DMS53 treated with DMSO at 0.1 percent for 48 hours (cell line): Measurements from ENCODE around the gene RPL39.
"Not testable (repeated sequence)": the region's sequence is repeated elsewhere in the genome, so short reads cannot be mapped to it uniquely, and the experiment has no call there.

ENCODE experiments used
- DNase-seq: peaks from one replicate; lab custom pipeline; 2025; ENCODE audit not compliant: unreplicated experiment; lab: John Stamatoyannopoulos, UW

RPL39 gene

GRCh38 chrX:119791437-119792231 lies at the start of gene RPL39:
Gene RPL39 (minus strand): TSS chrX:119791630. CDS start chrX:119791576, 54 bp downstream.
- DNase-seq, result peak; percentile 85

- no peak for DNase-seq
These were observed 42.5 kb upstream of the RPL39 start for GRCh38 chrX:119833905-119834304.

GRCh38 chrX:119828446-119828845 lies 37.0 kb upstream of the RPL39 start:
- DNase-seq, result no peak

GRCh38 chrX:119826399-119826959 lies 35.0 kb upstream of the RPL39 start:
- DNase-seq, result no peak

GRCh38 chrX:119824221-119824620 lies 32.8 kb upstream of the RPL39 start:
- not testable (repeated sequence) for DNase-seq

- peak; percentile 9 for DNase-seq
These were observed 30.3 kb upstream of the RPL39 start for GRCh38 chrX:119821703-119822102.

GRCh38 chrX:119817130-119817690 lies 25.8 kb upstream of the RPL39 start:
- DNase-seq, result no peak

- DNase-seq, result no peak
These were observed 24.9 kb upstream of the RPL39 start for GRCh38 chrX:119816300-119816699.

GRCh38 chrX:119809185-119809666 lies 17.8 kb upstream of the RPL39 start:
- no peak for DNase-seq

- DNase-seq, result not testable (repeated sequence)
These were observed 17.0 kb upstream of the RPL39 start for GRCh38 chrX:119808461-119808860.

GRCh38 chrX:119802546-119802945 lies 11.1 kb upstream of the RPL39 start:
- no peak for DNase-seq

- no peak for DNase-seq
These were observed 10.1 kb upstream of the RPL39 start for GRCh38 chrX:119801253-119802221.

- no peak for DNase-seq
These were observed 423 bp downstream of the RPL39 start for GRCh38 chrX:119790977-119791436.

- no peak for DNase-seq
These were observed 6.5 kb downstream of the RPL39 start for GRCh38 chrX:119784747-119785446.

GRCh38 chrX:119783026-119783425 lies 8.4 kb downstream of the RPL39 start:
- no peak for DNase-seq

GRCh38 chrX:119778829-119779228 lies 12.6 kb downstream of the RPL39 start:
- no peak for DNase-seq

- DNase-seq, result no peak
These were observed 15.8 kb downstream of the RPL39 start for GRCh38 chrX:119775517-119776238.

GRCh38 chrX:119769388-119769787 lies 22.0 kb downstream of the RPL39 start:
- DNase-seq, result not testable (repeated sequence)

- not testable (repeated sequence) for DNase-seq
These were observed 23.0 kb downstream of the RPL39 start for GRCh38 chrX:119768436-119768835.
